Muscle of back (tissue), 11 donors: ENCODE measurements around the gene ITPKB. TPM values are rescaled to one million over a fixed set of nuclear protein-coding genes. Genes with fewer than 3 reads are reported as not detected.
"Not testable (repeated sequence)": the region's sequence is repeated elsewhere in the genome, so short reads cannot be mapped to it uniquely, and the experiment has no call there.

ENCODE experiments used
- DNase-seq, 3 donors: peaks; one replicate each; pipeline versions ENCODE4 v3.0.0 to v3.0.0-alpha.2; 2013
- polyA plus RNA-seq, 10 donors: library from polyadenylated mRNA; unstranded; fragments of 120-200 nt; gene quantifications; one replicate each; pipeline ENCODE4 v1.2.1, GENCODE V29; 2013; ENCODE audit not compliant: insufficient read length in 10 of 10

Gene ITPKB
- polyA plus RNA-seq, 10 donors: 21.1 to 30.5 (median 24.7) TPM

GRCh38 chr1:226652613-226653012 lies 86.5 kb downstream of the ITPKB start:
- no peak for DNase-seq

DNA sequence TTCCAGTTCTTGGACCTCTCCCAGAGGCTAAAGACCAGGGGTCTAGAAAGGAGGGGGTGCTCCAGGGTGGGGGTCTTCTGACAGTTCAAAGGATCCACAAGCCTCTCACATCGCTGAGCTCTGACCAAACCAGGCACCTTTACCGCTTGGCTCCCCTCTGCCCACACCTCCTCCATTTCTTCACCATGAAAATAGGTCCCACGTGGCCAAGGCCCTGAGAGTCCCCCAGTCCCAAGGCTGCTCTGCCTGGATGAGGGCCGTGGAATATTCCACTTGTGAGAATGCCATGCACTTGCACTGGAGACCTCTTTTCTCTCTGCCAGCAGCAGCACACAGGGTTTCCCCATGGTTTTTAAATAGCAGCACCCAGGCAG lies 87.4 kb downstream of the ITPKB start:
- no peak for DNase-seq

- DNase-seq: no peak
Measured at GRCh38 chr1:226651041-226651731, 87.9 kb downstream of the ITPKB start.

DNA sequence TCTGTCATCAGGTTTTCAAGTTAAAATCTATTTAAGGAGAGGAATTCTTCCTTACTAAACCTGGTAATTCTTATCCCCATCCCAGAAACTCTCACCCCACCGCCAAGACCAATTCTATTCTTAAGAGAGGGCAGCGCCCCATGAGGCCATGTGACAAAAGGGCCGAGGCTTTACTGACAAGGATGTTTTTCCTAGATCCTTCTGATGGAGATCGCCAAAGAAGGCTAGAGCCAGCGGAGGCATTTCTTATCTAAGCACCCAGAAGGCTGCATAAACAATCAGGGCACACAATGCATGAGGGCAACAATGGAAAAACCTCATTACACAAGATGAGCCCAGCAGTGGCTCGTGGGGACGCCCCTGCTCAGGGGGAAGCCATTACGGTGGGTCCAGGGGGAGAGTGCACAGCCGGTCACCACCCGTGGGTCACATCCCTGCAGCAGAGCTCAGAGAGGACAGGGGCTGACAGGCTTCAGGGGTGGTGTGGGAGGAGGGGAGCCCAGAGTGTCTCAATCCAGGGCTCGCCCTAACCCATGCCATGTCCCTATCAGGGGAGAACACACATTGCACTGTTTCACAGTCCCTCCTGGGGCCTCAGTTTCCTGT lies 88.7 kb downstream of the ITPKB start:
- DNase-seq: no peak

DNA sequence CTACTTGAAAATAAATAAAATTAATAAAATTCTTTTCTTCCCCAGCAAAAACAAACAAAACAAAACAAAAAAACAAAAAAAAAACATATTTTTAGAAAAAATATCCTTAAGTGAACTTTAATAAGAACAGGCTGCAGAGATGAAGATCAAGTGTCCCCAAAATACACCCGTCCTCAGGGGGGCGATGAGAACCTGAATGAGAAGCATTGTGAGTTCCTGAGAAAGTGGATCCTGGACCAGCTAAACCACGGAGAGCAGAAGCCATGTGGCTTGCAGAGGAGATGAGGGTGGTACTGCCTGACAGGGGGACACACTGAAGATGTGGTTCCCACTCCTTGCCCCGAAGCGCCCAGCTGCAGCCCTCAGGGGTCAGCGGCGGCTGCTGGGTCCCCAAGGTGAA lies 89.3 kb downstream of the ITPKB start:
- no peak for DNase-seq

DNA sequence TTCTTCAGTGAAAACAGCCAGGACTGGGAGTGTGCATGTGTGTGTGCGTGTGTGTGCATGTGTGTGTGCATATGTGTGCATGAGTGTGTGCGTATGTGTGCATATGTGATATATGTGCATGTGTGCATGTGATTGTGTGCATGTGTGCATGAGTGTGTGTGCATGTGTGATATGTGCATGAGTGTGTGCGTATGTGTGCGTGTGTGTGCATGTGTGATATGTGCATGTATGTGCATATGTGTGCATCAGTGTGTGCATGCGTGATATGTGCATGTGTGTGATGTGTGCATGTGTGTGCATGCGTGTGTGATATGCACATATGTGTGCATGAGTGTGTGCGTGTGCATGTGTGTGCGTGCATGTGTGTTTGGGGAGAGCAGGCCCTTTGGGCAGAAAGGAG lies 89.8 kb downstream of the ITPKB start:
- no peak for DNase-seq

DNA sequence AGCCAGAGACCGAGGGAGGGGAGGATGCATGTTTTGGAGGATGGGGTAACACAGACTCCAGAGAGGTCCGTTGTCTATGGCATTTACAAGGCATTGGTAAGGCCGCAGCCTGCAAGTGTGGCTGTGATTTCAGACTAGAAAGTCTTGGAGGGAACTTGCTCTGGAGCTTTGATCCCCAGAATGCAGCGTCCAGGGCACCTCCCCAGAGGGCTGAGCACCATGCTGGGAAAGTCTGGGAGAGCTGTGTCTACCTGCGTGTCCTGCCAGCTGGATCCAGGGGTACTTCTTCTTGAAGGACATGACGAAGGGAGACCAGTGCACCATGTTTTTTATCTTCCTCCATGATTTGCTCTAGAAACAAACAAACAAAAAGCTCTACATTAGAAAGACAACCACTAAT lies 90.7 kb downstream of the ITPKB start:
- no peak for DNase-seq

DNA sequence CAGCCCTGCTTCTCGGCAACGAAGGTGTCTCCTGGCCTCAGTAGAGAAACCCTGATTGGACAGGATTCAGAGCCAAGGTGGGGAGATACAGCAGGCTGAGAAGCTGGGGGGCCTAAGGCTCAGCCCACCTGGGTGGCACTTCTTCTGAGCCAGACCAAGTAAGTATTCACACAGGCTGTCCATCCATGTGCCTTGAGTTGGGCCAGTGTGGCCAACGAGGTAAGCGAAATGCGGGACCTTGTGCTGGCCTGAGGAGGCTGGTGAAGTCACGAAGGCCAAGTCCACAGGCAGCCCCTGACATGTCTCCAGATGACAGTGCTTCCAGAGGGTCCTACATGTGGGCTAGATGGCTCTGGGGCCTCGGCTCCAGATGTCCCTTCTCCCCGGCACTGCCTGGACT lies 91.4 kb downstream of the ITPKB start:
- no peak for DNase-seq

DNA sequence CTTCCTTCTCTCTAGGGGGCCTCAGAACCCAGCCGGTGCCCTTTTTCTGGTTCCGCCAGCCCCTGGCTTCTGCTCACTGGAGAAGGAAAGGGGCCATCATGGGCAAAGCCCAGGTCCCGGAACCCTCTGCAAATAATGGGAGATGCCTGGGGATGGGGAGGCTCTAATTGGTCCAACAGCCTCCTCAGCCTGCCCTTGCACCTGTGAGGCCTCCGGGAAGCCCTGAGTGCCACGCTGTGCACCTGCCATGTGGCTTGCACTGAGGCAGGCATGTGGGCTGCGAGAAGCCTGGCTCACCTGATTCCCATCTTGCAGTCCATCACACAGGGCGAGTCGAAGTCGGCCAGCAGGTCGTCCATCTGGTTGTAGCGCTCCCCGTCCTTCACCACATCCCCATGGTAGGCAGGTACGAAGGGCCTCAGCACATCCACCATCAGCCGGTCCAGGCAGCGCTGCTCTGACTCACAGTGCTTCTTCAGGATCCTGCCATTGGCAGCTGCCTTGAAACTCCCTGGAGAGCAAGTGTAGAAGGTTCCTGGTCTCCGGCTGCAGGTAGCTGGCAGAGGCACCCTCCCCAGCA lies 92.1 kb downstream of the ITPKB start:
- no peak for DNase-seq

DNA sequence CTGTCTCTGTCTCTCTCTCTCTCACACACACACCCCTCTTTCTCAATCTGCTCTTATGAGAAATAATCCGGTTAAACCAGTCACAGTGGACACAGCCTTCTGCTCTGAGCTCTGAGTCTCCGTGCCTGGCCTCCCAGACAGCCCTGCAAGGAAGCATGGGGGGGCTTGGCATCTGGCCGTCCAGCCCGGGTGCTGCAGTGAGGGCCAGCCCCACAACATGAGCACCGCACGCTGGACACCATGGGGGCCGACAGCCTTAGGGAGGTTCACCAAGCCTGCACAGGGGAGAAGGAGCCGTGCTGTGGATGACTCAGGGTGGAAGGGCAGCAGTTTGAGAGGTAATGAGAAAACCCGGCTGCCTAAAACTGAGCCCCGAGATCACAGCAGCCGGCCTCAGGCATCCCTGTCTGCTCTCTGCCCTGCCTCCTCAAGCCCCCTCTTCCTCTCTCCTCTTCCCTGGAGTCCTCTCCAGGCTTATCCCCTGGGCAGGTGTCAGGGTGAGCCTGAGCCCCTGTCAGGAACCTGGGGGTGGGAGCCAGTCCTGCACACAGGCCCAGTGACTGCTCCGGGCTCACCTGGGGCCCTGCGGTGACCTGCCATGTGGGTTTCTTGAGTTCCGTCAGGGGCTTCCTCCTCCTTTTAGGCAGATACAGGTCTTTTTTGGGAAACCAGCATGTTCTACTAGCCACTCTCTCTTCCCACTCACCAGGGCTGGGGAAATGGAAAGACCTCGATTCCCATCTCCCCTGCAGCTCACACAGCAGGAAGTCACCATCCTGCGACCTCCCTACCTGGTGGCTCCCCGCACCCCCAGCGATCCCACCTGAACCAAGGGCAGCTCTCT lies 92.8 kb downstream of the ITPKB start:
- no peak for DNase-seq

DNA sequence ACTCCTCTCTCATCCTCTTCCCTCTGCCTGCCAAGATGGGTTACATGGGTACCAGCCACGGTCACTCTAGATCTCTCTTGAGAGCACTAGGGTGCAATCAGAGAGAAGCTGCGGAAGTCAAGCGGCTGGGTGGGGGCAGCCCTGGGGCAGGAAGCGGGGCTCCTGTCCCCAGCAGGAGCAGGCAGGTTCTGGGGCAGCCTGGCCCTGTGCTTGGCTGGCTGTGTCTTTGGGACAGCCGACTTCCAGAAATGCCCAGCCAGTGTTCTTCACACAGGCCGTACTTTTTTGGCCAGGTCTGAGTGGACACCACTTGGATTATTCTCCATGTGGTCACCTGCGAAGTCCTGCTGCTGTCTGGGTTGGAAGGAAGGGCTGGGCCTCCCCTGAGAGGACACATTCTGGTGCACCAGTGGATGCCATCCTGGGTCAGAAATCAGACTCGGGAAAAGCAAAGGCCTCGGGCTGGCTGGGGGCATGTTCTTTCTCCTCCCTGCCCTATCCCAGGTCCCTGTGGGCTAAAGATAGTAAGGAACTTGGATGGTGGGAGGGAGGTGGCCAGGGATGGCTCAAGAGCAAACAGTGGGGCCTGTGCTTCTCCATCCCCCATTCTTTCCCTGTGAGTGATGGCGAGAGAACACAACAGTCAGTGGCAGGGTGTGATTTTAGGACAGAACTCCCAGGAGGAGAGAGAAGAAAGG lies 93.7 kb downstream of the ITPKB start:
- no peak for DNase-seq

- DNase-seq: peak in 1 of 3 donors; percentile 7
Measured at GRCh38 chr1:226644541-226645176, 94.4 kb downstream of the ITPKB start.

DNA sequence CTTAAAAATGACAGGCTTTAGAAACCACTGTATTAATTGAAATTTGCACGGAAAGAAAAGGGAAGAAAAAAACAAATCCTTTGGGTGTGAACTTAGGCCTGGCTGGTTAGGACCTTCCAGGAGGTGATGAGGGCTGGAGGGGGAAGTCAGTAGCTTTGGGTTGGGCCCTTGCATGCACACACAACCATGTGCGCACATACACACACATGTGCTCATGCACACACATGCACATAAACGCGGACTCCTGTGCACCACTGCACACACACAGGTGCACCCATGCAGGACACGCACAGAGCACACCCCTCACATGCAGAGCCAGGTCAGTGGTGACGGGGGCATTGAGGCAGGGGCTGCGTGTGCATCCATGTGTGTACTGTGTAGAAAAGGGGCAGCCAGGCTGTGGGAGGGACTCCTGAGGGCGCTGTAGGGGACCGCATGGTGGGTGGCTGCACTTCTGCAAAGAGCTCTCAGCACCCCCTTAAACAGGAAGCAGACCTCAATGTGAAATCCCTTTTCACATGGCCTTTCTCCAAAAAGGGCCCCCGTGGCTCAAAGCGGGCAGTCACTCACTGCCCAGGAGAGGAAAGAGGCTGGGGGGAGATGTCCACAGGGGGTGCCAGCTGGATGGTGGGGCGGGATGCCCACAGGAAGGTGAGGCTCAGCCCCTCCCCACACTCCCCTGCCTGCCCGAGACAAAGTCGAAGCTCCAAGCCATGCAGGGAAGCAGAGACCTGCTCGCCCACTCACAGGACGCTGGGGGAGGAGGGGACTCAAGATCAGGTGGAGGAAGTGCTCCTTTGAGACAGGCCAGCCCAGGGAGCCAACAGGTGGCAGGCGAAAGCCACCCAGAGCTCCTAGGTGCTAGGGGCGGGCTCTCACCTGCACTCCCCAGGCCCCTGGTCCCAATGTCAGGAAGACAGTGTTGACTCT lies 95.2 kb downstream of the ITPKB start:
- peak in 1 of 3 donors; percentile 19 for DNase-seq

DNA sequence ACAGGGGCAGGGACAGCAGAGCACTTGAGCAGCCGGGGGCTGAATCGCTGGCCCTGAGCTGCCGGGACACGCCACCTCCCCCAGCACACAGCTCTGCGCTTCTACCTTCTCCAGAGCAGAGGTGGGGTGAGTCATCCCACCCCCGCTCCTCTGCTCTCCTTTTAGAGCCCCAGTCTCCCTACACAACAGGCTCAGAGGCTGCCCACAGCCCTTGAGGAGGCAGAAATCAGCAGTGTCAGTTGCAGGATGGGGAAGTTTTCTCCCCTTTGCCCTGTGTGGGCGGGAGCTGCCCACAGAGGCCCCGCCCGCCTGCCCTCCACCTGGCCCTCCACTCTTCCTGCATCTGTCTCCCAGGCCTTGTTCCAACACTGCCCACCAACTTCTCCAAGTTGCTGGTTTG lies 95.9 kb downstream of the ITPKB start:
- no peak for DNase-seq

GRCh38 chr1:226642421-226642820 lies 96.7 kb downstream of the ITPKB start:
- DNase-seq: no peak

- DNase-seq: no peak
Measured at GRCh38 chr1:226641671-226642231, 97.3 kb downstream of the ITPKB start.

DNA sequence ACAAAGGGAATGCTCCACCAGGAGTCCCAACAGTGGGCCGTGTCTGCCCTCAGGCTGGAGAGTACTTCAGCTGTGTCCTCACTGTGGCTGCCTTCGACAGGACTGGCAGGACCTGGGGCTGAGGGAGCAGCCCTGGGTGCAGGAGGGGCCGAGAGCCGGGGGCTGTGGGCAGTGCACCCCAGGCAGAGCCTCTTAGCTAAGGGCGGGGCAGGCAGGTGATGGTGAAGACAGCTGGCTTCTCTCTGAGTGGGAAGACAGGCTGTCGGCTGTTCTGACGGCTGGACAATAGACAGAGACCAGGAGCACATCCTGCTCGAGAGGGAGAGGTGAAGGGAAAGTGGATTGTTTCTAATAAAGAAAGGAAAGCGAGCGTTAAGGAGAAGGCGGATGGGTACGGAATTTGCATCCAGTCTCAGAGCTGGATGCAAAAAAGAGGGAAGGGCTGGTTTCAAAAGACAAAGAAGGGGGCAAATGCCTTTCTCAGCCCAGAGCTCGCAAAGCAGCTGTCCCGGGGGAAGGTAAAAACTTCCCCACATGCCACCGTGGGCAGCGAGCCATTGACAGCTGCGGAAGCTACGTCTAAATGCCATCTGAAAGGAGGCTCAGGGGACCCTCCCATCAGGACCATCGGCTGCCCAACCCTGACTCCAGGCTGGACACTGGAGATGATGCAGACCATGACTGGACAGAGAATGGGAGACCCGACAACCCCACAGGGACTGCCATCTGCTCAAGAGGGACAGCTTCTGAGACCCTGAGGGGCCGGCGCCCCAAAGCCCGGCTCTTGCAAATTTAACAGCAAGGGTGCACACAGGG lies 98.6 kb downstream of the ITPKB start:
- no peak for DNase-seq

DNA sequence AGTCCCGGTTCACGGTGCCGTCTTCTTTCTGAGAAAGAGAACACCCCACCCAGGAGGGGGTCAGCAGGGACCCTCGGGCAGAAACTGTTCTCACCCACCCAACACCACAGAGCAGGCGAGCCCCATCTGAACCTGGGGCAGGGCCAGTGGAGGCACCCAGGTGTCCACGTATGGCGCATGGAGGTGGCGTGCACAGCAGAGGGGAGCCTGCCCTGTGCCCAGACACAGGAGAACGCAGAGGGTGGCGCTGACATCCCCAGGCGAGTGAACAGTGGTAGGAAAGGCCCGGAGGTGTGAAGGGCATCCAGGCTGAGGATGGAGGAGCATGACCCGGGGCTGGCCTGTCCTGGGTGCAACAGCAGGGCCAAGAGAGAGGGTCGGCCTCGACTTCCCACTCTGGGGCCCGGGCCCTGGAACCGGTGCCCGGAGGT lies 99.4 kb downstream of the ITPKB start:
- no peak for DNase-seq

GRCh38 chr1:226639206-226639605 lies 99.9 kb downstream of the ITPKB start:
- not testable (repeated sequence) for DNase-seq
